ENCODE results near the gene SDF2L1. TPM values are rescaled to one million over a fixed set of nuclear protein-coding genes. Genes with fewer than 3 reads are reported as not detected.
A peak's percentile ranks its signal among the peaks of the same experiment; 100 is the strongest.

The SDF2L1 gene
- total and polyA plus RNA-seq, 9 of the 15 experiments (the other 6 are each of a cell fraction or from before 2014, with no cell fraction given) = 15.1 to 989 (median 124) TPM

DNA sequence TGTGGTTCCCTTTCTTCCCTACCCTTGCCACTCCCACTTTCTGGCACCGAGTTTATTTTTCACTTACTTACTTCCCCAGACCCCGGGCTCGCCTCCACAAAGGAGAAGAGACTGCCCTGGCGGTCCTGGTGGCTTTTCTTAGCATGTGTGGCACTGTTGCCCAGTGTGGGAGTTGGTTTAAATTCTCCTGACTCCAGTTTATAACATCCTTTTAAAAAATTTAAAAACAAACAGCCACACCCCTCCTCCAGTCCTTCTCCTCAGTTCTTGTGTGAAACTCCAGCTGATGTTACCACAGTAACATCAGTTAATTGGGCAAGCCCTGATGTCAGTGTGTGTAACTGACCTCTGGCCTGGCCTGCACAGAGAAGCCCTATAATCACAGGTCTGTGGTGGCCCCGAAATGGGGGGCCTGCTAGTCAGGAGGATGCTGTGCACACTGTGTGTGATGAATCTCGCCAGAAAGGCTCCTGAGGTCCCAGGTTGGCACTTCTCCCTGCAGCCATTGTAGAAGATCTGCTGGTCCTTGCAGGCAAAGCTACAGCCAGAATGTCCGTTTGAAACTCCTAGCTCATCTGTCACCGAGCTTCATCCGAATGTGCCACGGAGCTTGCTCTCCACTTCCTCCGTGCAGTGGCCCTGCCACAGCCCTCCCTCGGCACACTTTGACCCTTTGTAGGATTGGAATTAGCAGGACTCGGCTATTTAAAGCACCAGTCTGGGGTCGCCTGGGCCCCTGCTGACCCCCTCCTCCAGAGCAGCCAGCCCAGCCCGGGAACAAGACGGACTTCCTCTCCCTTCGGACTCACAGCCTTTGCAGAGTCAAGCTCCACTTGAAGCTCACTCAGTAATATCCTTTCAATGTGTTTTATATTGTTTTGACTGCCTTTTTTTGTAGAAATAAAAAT is 19.8 kb upstream of the SDF2L1 start (continued):
- 0 out of 2 replicates have a peak, but pooled peaks have one; percentile 35 for TF ChIP-seq STAT6 (CRISPR knock-in tag; IDR thresholded peaks at IDR 0.05)
- TF ChIP-seq FOSL1 (tag; conservative IDR thresholded peaks at IDR 0.05) = no peak
- TF ChIP-seq, protein P1, sequence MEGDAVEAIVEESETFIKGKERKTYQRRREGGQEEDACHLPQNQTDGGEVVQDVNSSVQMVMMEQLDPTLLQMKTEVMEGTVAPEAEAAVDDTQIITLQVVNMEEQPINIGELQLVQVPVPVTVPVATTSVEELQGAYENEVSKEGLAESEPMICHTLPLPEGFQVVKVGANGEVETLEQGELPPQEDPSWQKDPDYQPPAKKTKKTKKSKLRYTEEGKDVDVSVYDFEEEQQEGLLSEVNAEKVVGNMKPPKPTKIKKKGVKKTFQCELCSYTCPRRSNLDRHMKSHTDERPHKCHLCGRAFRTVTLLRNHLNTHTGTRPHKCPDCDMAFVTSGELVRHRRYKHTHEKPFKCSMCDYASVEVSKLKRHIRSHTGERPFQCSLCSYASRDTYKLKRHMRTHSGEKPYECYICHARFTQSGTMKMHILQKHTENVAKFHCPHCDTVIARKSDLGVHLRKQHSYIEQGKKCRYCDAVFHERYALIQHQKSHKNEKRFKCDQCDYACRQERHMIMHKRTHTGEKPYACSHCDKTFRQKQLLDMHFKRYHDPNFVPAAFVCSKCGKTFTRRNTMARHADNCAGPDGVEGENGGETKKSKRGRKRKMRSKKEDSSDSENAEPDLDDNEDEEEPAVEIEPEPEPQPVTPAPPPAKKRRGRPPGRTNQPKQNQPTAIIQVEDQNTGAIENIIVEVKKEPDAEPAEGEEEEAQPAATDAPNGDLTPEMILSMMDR (IDR thresholded peaks at IDR 0.05 in 2 of 3, conservative IDR thresholded peaks at IDR 0.05 in 1 of 3; ENCODE audit: insufficient read depth in 2 of 3, low read depth in 1 of 3, low read length in 3 of 3) = 0 out of 6 replicates have a peak, but pooled peaks of 1 of the 3 experiments have one; percentile 5
- TF ChIP-seq RCOR1 (IDR thresholded peaks at IDR 0.05; ENCODE audit: borderline replicate concordance in 1 of 2, low read depth in 2 of 2, low read length in 2 of 2) = 0 out of 4 replicates have a peak, but pooled peaks of 1 of the 2 experiments have one; percentile 8
- TF ChIP-seq BHLHE40 (IDR thresholded peaks at IDR 0.05; ENCODE audit: low read length) = 0 out of 2 replicates have a peak, but pooled peaks have one; percentile 20
- TF ChIP-seq JUND (IDR thresholded peaks at IDR 0.05; ENCODE audit: borderline replicate concordance, low read depth, low read length) = 0 out of 2 replicates have a peak, but pooled peaks have one; percentile 25
- TF ChIP-seq JUND (tag; IDR thresholded peaks at IDR 0.05; ENCODE audit: borderline replicate concordance, low read depth, low read length) = no peak
